WTC11 (cell line): ENCODE measurements around the gene GAL3ST1. TPM values are rescaled to one million over a fixed set of nuclear protein-coding genes. Genes with fewer than 3 reads are reported as not detected.
"Not testable (repeated sequence)": the region's sequence is repeated elsewhere in the genome, so short reads cannot be mapped to it uniquely, and the experiment has no call there.

Experiments
- ATAC-seq: fragments of 200-7000 bp; cut with Tn5 transposase; 2 replicates; pipeline ENCODE4 v1.10.0; 2021; ENCODE audit warnings: mild to moderate bottlenecking, moderate library complexity
- CTCF ChIA-PET: fragments of 300-600 bp; sonication (Branson Sonifier 250); formaldehyde crosslinking; loops from one replicate; lab custom pipeline; 2021; ENCODE audit warnings: antibody characterized with exemption; lab: Charles Lee
- POLR2A ChIA-PET: fragments of 350-600 bp; sonication (Branson Sonifier 250); formaldehyde crosslinking; loops from one replicate; lab custom pipeline; 2021; ENCODE audit warnings: antibody characterized with exemption; lab: Charles Lee
- DNase-seq: peaks from one replicate; pipeline ENCODE4 v3.0.0; 2021; ENCODE audit warnings: low spot score
- H3K27ac Mint-ChIP-seq: 2 replicates; pipeline ENCODE4 v1.8.0; 2021; ENCODE audit warnings: mixed read lengths
- H3K27me3 Mint-ChIP-seq: 2 replicates; pipeline ENCODE4 v1.8.0; 2021; ENCODE audit warnings: low read depth, mild to moderate bottlenecking, moderate library complexity, mixed read lengths
- H3K36me3 Mint-ChIP-seq: 2 replicates; pipeline ENCODE4 v1.8.0; 2021; ENCODE audit warnings: mixed read lengths
- H3K4me1 Mint-ChIP-seq: 2 replicates; pipeline ENCODE4 v1.8.0; 2022; ENCODE audit warnings: mixed read lengths
- H3K4me3 Mint-ChIP-seq: 2 replicates; pipeline ENCODE4 v1.8.0; 2021; ENCODE audit warnings: mild to moderate bottlenecking, moderate library complexity, mixed read lengths
- H3K9me3 Mint-ChIP-seq: 2 replicates; pipeline ENCODE4 v1.8.0; 2021; ENCODE audit warnings: mixed read lengths
- CREB1 ChIP-seq: sonication (generic); formaldehyde crosslinking; IDR thresholded peaks from 2 replicates; pipeline ENCODE4 v1.8.0; 2023; ENCODE audit warnings: mild to moderate bottlenecking, missing genetic modification reagents
- CREM ChIP-seq: sonication (generic); formaldehyde crosslinking; IDR thresholded peaks from 2 replicates; pipeline ENCODE4 v1.8.1; 2022; ENCODE audit warnings: mild to moderate bottlenecking, missing genetic modification reagents, moderate library complexity
- FOXK1 ChIP-seq: sonication (generic); formaldehyde crosslinking; IDR thresholded peaks from 2 replicates; pipeline ENCODE4 v1.8.0; 2022; ENCODE audit warnings: mild to moderate bottlenecking, moderate library complexity, missing genetic modification reagents
- GTF2I ChIP-seq: fragments of 250-450 bp; sonication (Bioruptor Pico); conservative IDR thresholded peaks from 2 replicates; pipeline ENCODE4 v1.4.0; 2021; ENCODE audit warnings: mild to moderate bottlenecking
- KAT7 ChIP-seq: sonication (generic); formaldehyde crosslinking; IDR thresholded peaks from 2 replicates; pipeline ENCODE4 v1.8.1; 2023; ENCODE audit warnings: missing genetic modification reagents, mild to moderate bottlenecking, borderline replicate concordance
- RELA ChIP-seq: sonication (generic); formaldehyde crosslinking; IDR thresholded peaks from 2 replicates; pipeline ENCODE4 v1.8.1; 2022; ENCODE audit warnings: missing genetic modification reagents, mild to moderate bottlenecking, borderline replicate concordance
- SMAD3 ChIP-seq: sonication (generic); formaldehyde crosslinking; IDR thresholded peaks from 2 replicates; pipeline ENCODE4 v1.8.0; 2022; ENCODE audit warnings: missing genetic modification reagents, mild to moderate bottlenecking, borderline replicate concordance
- TCF7 ChIP-seq: sonication (generic); formaldehyde crosslinking; IDR thresholded peaks from 2 replicates; pipeline ENCODE4 v1.8.0; 2022; ENCODE audit warnings: mild to moderate bottlenecking, low read depth, missing genetic modification reagents, moderate library complexity
- ZNF121 ChIP-seq: sonication (generic); formaldehyde crosslinking; IDR thresholded peaks from 2 replicates; pipeline ENCODE4 v1.8.0; 2023; ENCODE audit warnings: missing genetic modification reagents
- ZNF416 ChIP-seq: fragments of 250-450 bp; sonication (Bioruptor Pico); IDR thresholded peaks from 2 replicates; pipeline ENCODE4 v1.9.0; 2021; ENCODE audit warnings: mild to moderate bottlenecking, inconsistent platforms
- ZNF671 ChIP-seq: fragments of 250-450 bp; sonication (Bioruptor Pico); IDR thresholded peaks from 2 replicates; pipeline ENCODE4 v1.8.0; 2021; ENCODE audit warnings: mild to moderate bottlenecking
- total RNA-seq: library from RNA; stranded (reverse); gene quantifications from 3 replicates; pipeline ENCODE4 v1.2.3, GENCODE V29; 2021
- TF ChIP-seq, protein P1 (sequence below): fragments of 250-450 bp; sonication (Bioruptor Pico); IDR thresholded peaks from 2 replicates; pipeline ENCODE4 v2.1.2; 2022; ENCODE audit warnings: mild to moderate bottlenecking, moderate library complexity
- TF ChIP-seq, protein P2 (sequence below): sonication (generic); formaldehyde crosslinking; IDR thresholded peaks from 2 replicates; pipeline ENCODE4 v1.8.0; 2022; ENCODE audit warnings: mild to moderate bottlenecking, missing genetic modification reagents
- TF ChIP-seq, protein P3 (sequence below): sonication (generic); formaldehyde crosslinking; IDR thresholded peaks from 2 replicates; pipeline ENCODE4 v1.8.0; 2023; ENCODE audit warnings: mild to moderate bottlenecking, missing genetic modification reagents
- TF ChIP-seq, protein P4 (sequence below): fragments of 250-450 bp; sonication (Bioruptor Pico); IDR thresholded peaks from 2 replicates; pipeline ENCODE4 v1.9.0; 2021; ENCODE audit warnings: mild to moderate bottlenecking
- TF ChIP-seq, protein P5 (sequence below): sonication (generic); formaldehyde crosslinking; IDR thresholded peaks from 2 replicates; pipeline ENCODE4 v1.8.1; 2022; ENCODE audit warnings: mild to moderate bottlenecking, missing genetic modification reagents, moderate library complexity, borderline replicate concordance
- TF ChIP-seq, protein P6 (sequence below): sonication (generic); formaldehyde crosslinking; IDR thresholded peaks from 2 replicates; pipeline ENCODE4 v1.8.1; 2023; ENCODE audit warnings: mild to moderate bottlenecking, missing genetic modification reagents

Gene GAL3ST1
- total RNA-seq, 1 experiment from 2014 or later = 11.0 TPM

DNA sequence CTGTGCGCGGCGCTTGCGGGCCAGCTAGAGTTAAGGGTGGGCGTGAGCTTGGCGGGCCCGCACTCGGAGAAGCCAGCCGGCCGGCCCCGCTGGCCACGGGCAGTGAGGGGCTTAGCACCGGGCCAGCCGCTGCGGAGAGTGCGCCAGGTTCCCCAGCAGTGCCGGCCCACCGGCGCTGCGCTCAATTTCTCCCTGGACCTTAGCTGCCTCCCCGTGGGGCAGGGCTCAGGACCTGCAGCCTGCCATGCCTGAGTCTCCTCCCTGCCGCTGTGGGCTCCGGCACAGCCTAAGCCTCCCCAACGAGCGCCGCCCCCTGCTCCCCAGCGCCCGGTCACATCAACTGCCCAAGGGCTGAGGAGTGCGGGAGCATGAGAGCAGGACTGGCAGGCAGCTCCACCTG lies 22.4 kb upstream of the GAL3ST1 start (continued):
- no peak for TF ChIP-seq ZNF671
- TF ChIP-seq, protein P1, sequence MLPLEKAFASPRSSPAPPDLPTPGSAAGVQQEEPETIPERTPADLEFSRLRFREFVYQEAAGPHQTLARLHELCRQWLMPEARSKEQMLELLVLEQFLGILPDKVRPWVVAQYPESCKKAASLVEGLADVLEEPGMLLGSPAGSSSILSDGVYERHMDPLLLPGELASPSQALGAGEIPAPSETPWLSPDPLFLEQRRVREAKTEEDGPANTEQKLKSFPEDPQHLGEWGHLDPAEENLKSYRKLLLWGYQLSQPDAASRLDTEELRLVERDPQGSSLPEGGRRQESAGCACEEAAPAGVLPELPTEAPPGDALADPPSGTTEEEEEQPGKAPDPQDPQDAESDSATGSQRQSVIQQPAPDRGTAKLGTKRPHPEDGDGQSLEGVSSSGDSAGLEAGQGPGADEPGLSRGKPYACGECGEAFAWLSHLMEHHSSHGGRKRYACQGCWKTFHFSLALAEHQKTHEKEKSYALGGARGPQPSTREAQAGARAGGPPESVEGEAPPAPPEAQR (CRISPR knock-in tag) = no peak
- no peak for TF ChIP-seq TCF7

DNA sequence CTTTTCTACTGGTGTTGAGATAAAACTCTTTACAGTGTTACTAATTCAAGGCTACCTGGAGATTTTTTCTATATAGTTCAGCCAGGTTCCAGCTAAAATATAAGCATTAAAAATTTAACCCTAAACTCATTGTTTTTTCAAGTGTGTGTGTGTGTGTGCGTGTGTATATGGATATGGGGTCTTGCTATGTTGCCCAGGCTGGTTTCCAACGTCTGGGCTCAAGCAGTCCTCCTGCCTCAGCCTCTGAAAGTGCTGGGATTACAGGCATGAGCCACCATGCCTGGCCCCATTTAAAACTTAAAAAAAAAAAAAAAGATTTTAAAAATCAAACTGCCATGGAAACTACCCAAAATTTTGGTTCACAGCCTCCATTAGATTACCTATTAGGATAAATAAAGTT lies 21.7 kb upstream of the GAL3ST1 start:
- Mint-ChIP-seq H3K27ac (no peak overlapping the region), H3K9me3 (peaks cover 3% of the 10 kb centered on the region; the same call in 1 of the 2 replicates), H3K27me3 (peaks cover 24% of the 10 kb centered on the region), H3K4me1 (no peaks in the 10 kb centered on the region), H3K4me3 (no peak overlapping the region), H3K36me3 (no peaks in the 10 kb centered on the region)
- no peak for ATAC-seq
- CTCF ChIA-PET = interaction anchor here (1.0 to 2.1 kb wide), 3 partner anchors 10 to 41 kb away, joined by 3 to 10 read pairs (median 4); partner anchors contain the start of gene TCN2
- TF ChIP-seq ZNF121 (CRISPR knock-in tag) (peak; percentile 57; the same call in 1 of the 2 replicates), KAT7 (CRISPR knock-in tag) (no peak)
- TF ChIP-seq, all 79 proteins: peak for 1
- DNase-seq = no peak
- POLR2A ChIA-PET = no interaction called here

DNA sequence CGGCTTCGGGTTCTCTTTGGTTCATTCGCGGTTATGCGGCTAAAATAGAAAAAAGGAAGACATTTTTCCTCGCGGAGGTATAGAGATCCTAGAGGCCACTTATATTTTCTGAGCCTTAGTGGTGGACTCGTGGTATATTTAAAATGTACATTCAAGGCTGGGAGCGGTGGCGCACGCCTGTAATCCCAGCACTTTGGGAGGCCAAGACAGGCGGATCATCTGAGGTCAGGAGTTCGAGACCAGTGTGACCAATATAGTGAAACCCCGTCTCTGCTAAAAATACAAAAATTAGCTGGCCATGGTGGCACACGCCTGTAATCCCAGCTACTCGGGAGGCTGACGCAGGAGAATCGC lies 17.9 kb upstream of the GAL3ST1 start:
- TF ChIP-seq GTF2I (CRISPR knock-in tag) = 0 out of 2 replicates have a peak, but pooled peaks have one; percentile 52
- POLR2A ChIA-PET = interaction anchor here (1.2 kb wide), 1 partner anchor 14 kb away, joined by 3 read pairs; no protein-coding TSS in a partner anchor
- not testable (repeated sequence) for DNase-seq, ATAC-seq, H3K4me3 Mint-ChIP-seq, H3K9me3 Mint-ChIP-seq, H3K4me1 Mint-ChIP-seq, H3K27ac Mint-ChIP-seq
- CTCF ChIA-PET = interaction anchor here (1.0 to 1.4 kb wide), 5 partner anchors 14 to 166 kb away, joined by 3 to 9 read pairs (median 4); no protein-coding TSS in a partner anchor
- H3K36me3 Mint-ChIP-seq = peaks cover 19% of the 10 kb centered on the region
- H3K27me3 Mint-ChIP-seq = peaks cover 24% of the 10 kb centered on the region

DNA sequence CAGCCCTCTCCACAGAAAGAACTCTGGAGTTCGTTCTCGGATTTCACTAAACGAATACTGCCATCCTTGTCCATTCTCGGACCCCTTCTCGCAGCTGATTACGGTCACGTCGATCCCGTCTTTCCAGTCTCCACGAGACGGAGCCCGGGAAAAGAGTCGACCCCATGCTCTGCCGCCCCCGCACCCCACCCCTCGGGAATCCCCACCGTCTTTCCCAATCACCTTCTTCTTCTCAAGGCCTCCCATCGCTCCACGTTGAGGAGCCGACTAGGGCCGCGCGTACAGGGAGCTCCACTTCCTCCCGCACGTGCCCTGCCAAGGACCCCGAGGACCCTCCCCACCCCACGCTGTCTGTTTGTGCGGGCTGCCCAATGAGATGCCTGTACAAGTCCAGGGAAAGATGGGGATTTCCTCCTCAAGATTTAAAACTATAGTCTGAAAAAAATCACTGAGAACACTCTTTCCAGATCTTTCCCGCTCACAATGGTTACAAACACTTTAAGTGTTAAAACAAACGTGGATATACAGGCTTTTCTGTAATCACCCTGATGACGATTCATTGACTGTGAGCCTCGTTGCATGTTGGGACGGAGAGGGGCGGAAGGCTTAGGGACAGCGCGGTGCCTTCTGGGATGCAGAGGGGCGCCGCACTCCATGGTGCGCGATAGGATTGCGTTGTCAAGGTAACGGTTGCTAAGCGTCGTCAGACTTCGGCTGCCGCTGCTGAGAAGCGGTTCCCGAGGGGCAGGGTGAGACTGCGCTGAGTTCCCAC lies 17.3 kb upstream of the GAL3ST1 start, which contains the start of gene PES1:
TSS of gene PES1 (minus strand) at position 323 of the 772 bp plus-strand sequence. CDS start at position 246, 77 bp downstream.
- Mint-ChIP-seq H3K4me1 (0 out of 2 replicates have a peak, but pooled peaks cover 2% of the 10 kb centered on the region), H3K9me3 (no peaks in the 10 kb centered on the region), H3K27me3 (peaks cover 24% of the 10 kb centered on the region), H3K36me3 (peaks cover 24% of the 10 kb centered on the region), H3K27ac (no peak within 1 kb of the TSS), H3K4me3 (no peak within 1 kb of the TSS)
- DNase-seq (peak; percentile 95), ATAC-seq (peak; percentile 98)
- POLR2A ChIA-PET = interaction anchor here (1.2 kb wide), 1 partner anchor 14 kb away, joined by 3 read pairs; no protein-coding TSS in a partner anchor
- CTCF ChIA-PET = interaction anchor here (0.7 to 1.4 kb wide), 7 partner anchors 10 to 165 kb away, joined by 3 to 9 read pairs (median 4); no protein-coding TSS in a partner anchor
- TF ChIP-seq, protein P2, sequence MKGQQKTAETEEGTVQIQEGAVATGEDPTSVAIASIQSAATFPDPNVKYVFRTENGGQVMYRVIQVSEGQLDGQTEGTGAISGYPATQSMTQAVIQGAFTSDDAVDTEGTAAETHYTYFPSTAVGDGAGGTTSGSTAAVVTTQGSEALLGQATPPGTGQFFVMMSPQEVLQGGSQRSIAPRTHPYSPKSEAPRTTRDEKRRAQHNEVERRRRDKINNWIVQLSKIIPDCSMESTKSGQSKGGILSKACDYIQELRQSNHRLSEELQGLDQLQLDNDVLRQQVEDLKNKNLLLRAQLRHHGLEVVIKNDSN (CRISPR knock-in tag) = peak; percentile 86
- TF ChIP-seq SMAD3 (CRISPR knock-in tag) (no peak), KAT7 (CRISPR knock-in tag) (no peak), CREB1 (CRISPR knock-in tag) (no peak), ZNF416 (no peak), FOXK1 (CRISPR knock-in tag) (peak; percentile 67), CREM (peak; percentile 88), RELA (CRISPR knock-in tag) (no peak)
- TF ChIP-seq, protein P3, sequence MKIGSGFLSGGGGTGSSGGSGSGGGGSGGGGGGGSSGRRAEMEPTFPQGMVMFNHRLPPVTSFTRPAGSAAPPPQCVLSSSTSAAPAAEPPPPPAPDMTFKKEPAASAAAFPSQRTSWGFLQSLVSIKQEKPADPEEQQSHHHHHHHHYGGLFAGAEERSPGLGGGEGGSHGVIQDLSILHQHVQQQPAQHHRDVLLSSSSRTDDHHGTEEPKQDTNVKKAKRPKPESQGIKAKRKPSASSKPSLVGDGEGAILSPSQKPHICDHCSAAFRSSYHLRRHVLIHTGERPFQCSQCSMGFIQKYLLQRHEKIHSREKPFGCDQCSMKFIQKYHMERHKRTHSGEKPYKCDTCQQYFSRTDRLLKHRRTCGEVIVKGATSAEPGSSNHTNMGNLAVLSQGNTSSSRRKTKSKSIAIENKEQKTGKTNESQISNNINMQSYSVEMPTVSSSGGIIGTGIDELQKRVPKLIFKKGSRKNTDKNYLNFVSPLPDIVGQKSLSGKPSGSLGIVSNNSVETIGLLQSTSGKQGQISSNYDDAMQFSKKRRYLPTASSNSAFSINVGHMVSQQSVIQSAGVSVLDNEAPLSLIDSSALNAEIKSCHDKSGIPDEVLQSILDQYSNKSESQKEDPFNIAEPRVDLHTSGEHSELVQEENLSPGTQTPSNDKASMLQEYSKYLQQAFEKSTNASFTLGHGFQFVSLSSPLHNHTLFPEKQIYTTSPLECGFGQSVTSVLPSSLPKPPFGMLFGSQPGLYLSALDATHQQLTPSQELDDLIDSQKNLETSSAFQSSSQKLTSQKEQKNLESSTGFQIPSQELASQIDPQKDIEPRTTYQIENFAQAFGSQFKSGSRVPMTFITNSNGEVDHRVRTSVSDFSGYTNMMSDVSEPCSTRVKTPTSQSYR (CRISPR knock-in tag) = no peak
- TF ChIP-seq, protein P4, sequence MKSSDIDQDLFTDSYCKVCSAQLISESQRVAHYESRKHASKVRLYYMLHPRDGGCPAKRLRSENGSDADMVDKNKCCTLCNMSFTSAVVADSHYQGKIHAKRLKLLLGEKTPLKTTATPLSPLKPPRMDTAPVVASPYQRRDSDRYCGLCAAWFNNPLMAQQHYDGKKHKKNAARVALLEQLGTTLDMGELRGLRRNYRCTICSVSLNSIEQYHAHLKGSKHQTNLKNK (CRISPR knock-in tag) = no peak
- TF ChIP-seq, protein P5, sequence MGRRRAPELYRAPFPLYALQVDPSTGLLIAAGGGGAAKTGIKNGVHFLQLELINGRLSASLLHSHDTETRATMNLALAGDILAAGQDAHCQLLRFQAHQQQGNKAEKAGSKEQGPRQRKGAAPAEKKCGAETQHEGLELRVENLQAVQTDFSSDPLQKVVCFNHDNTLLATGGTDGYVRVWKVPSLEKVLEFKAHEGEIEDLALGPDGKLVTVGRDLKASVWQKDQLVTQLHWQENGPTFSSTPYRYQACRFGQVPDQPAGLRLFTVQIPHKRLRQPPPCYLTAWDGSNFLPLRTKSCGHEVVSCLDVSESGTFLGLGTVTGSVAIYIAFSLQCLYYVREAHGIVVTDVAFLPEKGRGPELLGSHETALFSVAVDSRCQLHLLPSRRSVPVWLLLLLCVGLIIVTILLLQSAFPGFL (CRISPR knock-in tag) = no peak
- TF ChIP-seq, protein P6, sequence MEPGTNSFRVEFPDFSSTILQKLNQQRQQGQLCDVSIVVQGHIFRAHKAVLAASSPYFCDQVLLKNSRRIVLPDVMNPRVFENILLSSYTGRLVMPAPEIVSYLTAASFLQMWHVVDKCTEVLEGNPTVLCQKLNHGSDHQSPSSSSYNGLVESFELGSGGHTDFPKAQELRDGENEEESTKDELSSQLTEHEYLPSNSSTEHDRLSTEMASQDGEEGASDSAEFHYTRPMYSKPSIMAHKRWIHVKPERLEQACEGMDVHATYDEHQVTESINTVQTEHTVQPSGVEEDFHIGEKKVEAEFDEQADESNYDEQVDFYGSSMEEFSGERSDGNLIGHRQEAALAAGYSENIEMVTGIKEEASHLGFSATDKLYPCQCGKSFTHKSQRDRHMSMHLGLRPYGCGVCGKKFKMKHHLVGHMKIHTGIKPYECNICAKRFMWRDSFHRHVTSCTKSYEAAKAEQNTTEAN (CRISPR knock-in tag) = no peak
